GM18873 (cell line): ENCODE data around the gene RPL31.
"Not testable (repeated sequence)": the region's sequence is repeated elsewhere in the genome, so short reads cannot be mapped to it uniquely, and the experiment has no call there.

ENCODE experiments used
- ATAC-seq: cut with Tn5 transposase; IDR thresholded peaks from one replicate; pipeline ENCODE4 v1.9.1; 2021; ENCODE audit warnings: mild to moderate bottlenecking, moderate library complexity, moderate number of reproducible peaks; ENCODE audit not compliant: unreplicated experiment, low FRiP score

Gene RPL31

DNA sequence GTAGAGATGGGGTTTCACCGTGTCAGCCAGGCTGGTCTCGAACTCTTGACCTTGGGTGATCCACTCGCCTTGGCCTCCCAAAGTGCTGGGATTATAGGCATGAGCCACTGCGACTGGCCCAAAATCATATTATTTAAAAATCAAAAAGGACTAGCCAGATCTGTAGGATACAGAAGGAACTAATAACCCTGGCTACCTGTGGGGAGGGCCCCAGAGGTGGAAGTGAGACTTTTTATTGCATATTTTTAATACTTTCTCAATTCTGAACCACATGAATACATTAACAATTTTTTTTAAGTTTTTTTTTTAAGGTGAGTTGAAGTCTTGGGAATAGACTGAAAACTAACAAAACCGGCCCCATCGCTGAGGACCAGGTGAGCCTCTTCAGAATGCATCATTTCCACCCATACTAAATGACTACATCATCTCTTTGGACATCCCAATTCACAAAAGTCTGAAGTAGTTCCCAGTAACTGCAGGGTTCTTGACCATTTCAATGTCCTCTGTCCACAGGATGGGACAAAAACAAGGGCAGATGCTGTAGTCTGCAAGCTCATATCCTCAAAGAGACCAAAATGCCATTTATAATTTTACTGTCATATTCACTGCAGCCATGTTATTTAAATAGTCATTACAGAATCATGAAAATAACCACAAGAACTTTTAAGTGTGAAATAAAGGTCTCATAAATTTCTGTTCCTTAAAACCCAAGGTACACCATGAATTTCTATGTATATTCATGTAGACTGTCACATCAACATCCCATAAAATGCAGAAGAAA is 21.4 kb downstream of the RPL31 start:
- no peak for ATAC-seq

- no peak for ATAC-seq
Observed at GRCh38 chr2:101025561-101025960, 23.5 kb downstream of the RPL31 start.

- no peak for ATAC-seq
Observed at GRCh38 chr2:101026253-101026701, 24.2 kb downstream of the RPL31 start.

- no peak for ATAC-seq
Observed at GRCh38 chr2:101026923-101027469, 24.9 kb downstream of the RPL31 start.

DNA sequence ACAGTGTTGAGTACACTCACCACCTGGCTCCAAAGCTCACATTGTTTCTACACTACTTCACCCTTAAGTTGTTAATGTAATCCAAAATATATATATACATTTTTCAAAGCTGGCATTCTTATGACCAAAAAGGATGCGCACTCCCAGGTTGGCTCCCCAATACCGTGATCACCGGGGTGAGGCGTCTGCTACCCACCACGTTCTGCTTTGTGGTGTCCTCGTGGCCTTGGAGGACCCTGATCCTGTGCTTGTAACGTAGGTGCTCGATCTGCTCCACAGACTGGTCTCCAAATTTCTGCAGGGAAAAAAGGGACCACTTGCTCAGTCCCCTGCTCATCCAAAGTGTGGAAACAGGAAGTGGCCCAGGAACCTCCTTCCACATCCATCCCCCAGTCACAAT is 25.8 kb downstream of the RPL31 start:
- ATAC-seq = no peak

DNA sequence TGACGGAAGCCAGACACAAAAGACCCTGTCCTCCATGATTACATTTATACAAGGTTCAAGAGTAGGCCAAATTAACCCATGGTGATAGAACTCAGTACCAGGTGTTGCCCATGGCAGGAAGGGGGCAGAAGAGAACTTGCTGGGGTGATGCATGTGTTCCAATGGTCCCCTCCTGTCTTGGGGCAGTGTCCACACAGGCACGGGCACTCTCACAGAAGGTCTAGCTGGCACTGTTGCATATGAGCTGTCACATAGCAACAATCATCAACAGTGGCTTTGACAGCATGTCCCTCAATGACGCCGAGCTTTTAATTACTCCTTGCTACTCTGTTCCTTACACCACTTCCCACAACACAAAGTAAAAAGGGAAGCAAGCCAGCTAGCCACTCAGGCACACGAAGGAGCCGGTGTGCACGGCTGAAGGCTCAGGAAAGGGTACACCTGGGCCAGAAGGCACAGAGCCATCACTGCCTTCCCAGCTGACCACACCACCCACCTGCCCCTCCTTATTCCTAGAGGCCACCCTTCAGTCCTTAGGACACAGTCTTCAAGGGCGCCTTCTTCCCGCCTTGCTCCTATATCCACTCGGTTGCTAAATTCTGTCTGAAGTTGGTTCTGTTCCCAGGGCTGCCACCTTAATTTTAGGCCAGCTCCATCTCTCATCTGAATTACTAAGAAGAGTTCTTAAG is 28.9 kb downstream of the RPL31 start:
- ATAC-seq = no peak

DNA sequence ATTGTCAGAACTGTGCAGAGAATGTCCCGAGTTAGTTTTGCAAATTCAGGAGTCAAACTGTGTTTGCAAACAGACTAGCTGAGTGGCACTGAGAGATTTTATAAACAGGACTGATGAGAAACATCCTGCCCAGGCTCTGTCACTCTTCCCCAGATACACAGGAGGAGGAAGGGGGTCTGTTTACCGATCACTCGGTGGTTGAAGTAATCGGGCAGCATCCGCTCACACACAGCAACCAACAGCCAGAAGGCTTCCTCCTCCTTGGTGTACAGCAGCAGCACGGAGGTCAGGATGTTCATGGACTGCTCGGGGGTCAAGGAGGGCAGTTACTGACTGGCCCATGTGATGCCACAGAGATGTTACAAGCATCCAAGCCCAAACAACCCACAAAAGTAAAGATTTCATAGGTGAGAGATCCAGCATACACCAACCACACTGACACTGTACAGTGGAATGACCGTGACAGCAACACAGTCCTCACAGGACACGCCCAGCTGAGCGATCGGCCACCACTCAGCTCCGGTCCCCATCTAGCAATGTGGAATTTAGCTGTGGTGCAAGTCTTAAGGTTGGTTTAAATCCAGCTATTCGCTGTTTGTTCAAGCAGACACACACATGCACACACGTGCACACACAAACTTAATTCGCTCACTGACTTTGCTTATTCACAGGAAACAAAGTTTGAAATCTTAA is 30.1 kb downstream of the RPL31 start:
- no peak for ATAC-seq

- no peak for ATAC-seq
Observed at GRCh38 chr2:101036562-101036961, 34.5 kb downstream of the RPL31 start.

- ATAC-seq = no peak
Observed at GRCh38 chr2:101037161-101037755, 35.2 kb downstream of the RPL31 start.

DNA sequence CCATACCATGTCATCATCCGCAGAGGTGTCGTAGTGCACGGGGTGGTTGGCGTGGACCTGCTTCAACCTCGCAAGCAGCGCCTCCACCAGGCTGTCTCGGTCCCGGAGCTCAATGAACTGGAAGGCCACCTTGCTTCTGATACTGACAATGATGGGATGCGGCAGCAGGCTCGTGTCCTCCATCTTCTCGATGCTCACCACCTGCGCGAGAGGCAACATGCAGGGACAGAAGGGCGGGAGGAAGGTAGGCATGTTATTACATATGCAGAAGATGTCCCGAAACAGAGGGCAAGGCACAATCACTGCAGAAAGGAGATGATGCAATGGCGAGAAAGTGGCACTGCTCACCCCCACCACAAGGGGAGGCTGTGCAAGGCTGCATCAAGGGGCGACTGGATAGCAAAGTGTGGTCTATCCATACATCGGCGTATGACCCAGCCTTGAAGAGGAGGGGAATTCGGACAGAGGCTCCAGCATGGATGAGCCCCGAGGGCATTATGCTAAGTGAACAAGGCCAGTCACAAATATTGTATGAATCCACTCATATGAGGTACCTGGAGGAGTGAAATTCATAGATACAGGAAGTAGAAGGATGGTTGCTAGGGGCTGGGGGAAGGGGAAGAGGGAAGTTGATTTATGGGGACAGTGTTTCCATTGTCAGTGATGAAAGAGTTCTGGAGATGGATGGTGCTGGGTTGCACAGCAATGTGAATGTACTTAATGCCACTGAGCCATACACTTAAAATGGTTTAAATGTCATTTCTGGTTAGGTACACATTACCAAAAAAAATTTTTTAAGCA is 36.6 kb downstream of the RPL31 start:
- no peak for ATAC-seq

DNA sequence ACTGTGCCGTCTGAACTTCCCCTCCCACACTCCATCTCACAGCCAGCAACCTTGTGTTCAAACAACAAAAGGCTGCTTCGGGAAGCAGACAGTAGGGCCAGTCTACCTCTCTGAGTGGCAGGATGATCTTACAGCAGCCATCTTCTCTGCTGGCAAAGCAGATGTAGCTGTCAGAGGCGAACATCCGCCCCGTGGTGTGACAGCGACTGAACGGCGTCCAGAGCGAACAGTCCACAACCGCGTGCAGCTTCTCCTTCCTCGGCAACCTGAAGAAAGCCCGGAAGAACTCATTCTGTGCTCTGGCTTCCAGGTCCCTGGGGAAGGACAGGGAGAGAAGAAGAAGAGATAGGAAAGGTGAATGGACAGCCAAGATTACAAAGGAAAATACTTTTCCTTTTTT is 38.0 kb downstream of the RPL31 start:
- no peak for ATAC-seq

DNA sequence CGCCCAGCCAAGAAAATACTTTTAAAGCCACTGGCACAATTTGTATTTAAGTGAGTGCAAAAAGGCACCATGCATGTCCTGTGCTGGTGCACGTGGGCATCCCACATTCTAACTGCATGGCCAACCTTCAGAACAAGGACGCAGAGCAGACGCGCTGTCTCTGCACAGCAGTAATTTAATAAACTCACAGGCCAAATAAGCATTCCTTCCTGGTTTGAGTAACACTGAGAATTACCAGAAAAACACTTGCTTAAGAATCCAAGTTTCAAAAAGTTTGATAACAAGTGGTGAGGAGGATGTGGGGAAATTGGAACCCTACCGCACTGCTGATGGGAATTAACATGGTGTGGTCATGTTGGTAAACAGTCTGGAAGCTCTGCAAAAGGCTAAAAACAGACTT is 38.7 kb downstream of the RPL31 start:
- ATAC-seq = no peak

DNA sequence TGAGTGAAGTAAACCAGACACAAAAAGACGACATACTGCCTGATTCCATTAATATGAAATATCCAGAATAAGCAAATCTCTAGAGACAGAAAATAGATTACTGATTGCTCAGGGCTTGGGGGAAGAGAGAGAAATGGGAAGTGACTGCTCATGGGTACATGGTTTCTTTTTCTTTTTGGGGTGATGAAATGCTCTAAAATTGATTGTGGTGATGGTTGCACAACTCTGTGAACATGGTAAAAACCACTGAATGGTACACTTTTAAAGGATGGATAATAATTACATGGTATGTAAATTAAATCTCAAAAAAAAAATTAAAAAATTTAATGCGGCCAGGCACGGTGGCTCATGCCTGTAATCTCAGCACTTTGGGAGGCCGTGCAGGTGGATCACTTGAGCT is 39.3 kb downstream of the RPL31 start:
- ATAC-seq = no peak

DNA sequence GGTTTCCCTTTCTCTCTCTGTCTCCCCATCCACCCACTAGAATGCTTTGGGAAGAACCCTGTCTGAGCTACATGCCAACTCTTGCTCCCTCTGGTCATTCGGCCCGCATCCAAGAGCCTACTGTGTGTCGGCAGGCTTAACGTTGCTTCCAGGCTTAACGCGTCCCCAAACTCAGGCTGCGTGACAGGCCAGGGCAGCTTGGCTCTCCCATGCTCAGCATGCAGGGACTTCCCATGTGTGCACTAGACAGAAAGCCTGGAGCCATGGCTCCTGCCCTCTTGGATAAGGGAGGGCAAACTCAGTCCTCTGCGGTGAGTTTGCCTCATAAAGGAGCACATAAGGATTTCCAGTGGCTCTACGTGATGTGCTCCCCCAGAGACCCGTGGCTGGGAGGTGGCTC is 43.2 kb downstream of the RPL31 start:
- ATAC-seq = no peak

GRCh38 chr2:101047075-101047766 is 45.1 kb downstream of the RPL31 start:
- no peak for ATAC-seq

DNA sequence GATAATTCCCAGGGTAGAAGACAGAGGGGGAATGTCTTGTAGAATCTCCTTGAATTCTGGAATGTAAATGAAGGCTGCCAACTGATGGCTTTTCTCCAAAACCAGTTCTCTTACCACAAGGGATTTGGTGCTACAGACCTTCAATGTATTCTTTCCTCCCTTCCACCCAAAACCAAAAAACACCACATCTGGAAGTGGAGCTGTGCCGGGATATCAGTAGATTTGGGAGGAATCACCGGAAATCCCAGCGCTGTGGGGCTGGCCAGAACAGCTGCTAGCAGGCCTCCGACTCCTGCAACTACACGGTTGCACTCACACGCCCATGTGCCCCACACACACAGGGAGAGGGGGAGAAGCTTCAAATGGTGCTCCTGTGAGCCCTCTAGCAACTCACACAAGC is 45.7 kb downstream of the RPL31 start:
- ATAC-seq = no peak

DNA sequence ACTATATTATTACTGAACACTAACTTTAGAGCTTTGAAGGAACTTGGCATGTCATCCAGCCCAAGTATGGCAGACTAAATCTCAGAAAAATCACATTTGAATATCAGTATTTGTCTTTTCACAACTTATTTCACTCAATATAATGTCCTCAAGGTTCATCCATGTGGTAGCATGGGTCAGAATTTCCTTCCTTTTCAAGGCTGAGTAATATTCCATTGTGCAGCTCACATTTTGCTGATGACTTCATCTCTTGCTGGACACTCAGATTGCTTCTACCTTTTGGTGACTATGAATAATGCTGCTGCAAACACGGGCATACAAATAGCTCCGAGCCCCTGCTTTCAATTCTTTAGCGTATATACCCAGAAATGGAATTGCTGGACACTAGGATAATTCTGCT is 46.7 kb downstream of the RPL31 start:
- ATAC-seq = no peak

DNA sequence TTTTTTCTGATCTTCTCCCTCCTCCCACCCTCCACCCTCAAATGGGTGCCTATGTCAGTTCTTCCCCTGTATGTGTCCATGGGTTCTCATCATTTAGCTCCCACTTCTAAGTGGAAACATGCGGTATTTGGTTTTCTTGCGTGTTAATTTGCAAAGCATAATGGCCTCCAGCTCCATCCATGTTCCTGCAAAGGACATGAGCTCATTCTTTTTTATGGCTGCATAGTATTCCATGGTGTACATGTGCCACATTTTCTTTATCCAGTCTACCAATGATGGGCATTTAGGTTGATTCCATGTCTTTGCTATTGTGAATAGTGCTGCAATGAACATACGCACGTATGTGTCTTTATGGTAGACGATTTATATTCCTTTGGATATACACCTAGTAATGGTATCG is 48.8 kb downstream of the RPL31 start:
- ATAC-seq = not testable (repeated sequence)

DNA sequence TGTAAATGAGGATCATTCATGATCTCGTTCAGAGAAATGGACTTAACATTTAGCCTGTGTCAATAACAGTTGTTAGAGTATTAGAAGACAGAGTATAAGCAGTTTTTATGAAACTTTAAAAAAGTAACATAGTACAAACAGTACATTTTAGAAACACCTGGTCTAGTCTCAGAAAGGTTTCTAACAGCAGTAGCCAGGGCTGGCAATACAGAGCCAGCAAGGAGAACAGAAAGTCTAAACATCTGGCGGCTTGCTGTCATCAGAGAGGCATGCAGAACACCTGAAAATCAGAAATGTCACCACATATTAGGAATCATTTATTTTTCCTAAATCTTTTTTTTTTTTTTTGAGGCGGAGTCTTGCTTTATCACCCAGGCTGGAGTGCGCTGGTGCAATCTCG is 50.1 kb downstream of the RPL31 start:
- no peak for ATAC-seq
